Measurements from ENCODE around the gene IL1R2.

Gene IL1R2

DNA sequence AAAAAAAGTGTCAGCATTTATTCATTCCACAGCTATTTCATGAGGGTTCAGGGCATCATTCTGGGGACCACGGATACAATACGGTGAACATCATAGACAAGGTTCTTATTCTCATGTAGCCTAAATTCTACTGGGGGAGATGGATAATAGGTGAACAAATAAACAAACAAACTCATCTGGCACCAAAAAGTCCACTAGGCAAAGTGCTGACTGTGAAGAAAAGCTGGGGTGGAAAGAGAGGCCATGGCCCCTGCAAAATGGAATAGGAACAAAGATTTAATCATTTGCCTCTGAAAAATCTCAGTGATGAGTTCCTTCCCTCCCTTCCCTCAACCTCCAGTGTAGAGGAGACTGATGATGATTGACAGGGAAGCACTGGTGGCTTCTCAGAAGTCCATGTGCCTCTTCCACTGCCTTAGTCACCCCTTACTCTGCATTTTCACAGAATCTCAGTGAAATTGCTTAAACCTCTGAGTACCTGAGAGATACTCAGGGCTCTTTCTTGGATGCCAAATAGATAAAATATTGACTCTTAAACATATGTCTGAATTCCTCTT, 81.5 kb downstream of the IL1R2 start:
- Mint-ChIP-seq H3K36me3 (ENCODE audit: low read depth) (no peaks in the 10 kb centered on the region), H3K4me3 (no peak overlapping the region), H3K9me3 (peaks cover 8% of the 10 kb centered on the region), H3K27me3 (ENCODE audit: low read depth) (no peaks in the 10 kb centered on the region), H3K4me1 (peaks cover 9% of the 10 kb centered on the region), H3K27ac (no peak overlapping the region)
- TF ChIP-seq, protein P1, sequence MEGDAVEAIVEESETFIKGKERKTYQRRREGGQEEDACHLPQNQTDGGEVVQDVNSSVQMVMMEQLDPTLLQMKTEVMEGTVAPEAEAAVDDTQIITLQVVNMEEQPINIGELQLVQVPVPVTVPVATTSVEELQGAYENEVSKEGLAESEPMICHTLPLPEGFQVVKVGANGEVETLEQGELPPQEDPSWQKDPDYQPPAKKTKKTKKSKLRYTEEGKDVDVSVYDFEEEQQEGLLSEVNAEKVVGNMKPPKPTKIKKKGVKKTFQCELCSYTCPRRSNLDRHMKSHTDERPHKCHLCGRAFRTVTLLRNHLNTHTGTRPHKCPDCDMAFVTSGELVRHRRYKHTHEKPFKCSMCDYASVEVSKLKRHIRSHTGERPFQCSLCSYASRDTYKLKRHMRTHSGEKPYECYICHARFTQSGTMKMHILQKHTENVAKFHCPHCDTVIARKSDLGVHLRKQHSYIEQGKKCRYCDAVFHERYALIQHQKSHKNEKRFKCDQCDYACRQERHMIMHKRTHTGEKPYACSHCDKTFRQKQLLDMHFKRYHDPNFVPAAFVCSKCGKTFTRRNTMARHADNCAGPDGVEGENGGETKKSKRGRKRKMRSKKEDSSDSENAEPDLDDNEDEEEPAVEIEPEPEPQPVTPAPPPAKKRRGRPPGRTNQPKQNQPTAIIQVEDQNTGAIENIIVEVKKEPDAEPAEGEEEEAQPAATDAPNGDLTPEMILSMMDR (IDR thresholded peaks at IDR 0.05; ENCODE audit: unreplicated experiment in 3 of 3), result no peak

DNA sequence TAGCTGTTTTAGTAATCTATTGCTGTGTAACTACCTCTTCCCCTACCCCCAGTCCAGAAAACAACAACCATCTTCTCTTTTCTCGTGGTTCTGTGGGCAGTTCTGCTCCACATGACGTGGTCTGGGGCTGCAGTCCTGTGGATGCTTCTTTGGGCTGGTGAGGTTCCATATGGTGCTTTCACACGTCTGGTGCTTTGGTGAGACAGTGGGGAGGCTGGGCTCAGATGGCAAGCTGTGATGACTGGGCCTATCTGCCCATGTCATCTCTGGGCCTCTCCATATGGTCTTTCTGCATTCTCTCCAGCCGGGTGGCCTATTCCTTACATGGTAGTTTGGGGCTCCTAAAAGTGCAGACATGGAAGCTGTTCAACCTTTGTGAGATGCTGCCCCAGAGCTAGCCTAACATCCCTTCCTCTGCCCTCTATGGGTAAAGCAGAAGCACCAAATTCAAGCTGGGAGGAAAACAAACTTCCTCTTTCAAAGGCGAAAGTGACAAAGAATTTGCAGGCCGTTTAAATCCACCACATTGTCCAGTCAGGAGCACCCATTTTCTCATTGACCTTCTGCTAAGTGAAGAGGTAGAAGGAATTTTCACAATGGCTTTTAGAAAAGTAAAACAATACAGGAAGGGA, 82.5 kb downstream of the IL1R2 start:
- Mint-ChIP-seq H3K27ac (no peak overlapping the region), H3K36me3 (ENCODE audit: low read depth) (no peaks in the 10 kb centered on the region), H3K27me3 (ENCODE audit: low read depth) (no peaks in the 10 kb centered on the region), H3K9me3 (peaks cover 13% of the 10 kb centered on the region), H3K4me3 (no peak overlapping the region), H3K4me1 (peaks cover 9% of the 10 kb centered on the region)
- TF ChIP-seq, protein P1 (IDR thresholded peaks at IDR 0.05; ENCODE audit: unreplicated experiment in 3 of 3), result no peak

DNA sequence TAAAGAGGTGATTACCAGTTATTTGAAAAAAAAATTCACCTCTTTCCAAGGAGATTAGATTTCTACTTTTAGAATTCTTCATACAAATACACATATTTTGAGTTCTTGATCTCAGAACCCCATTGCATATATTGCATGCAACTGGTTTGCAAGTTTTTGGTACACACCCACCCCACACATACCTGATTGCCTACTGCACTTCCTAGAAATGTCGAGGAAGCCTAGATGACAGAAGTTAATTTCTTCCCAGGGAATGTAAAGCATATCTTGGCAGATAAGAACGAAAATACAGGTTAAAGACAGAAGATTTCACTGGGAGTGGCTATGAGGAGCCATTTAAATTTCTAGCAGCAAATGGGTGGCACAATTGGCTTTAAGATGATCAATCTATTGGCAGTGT, 83.7 kb downstream of the IL1R2 start:
- no peak overlapping the region for H3K4me3 Mint-ChIP-seq
- peaks cover 13% of the 10 kb centered on the region for H3K9me3 Mint-ChIP-seq
- no peaks in the 10 kb centered on the region for H3K27me3 Mint-ChIP-seq (ENCODE audit: low read depth)
- H3K4me1 Mint-ChIP-seq, result peaks cover under 1% of the 10 kb centered on the region
- H3K36me3 Mint-ChIP-seq (ENCODE audit: low read depth), result no peaks in the 10 kb centered on the region
- TF ChIP-seq, protein P1 (IDR thresholded peaks at IDR 0.05; ENCODE audit: unreplicated experiment in 3 of 3), result no peak
- no peak overlapping the region for H3K27ac Mint-ChIP-seq

DNA sequence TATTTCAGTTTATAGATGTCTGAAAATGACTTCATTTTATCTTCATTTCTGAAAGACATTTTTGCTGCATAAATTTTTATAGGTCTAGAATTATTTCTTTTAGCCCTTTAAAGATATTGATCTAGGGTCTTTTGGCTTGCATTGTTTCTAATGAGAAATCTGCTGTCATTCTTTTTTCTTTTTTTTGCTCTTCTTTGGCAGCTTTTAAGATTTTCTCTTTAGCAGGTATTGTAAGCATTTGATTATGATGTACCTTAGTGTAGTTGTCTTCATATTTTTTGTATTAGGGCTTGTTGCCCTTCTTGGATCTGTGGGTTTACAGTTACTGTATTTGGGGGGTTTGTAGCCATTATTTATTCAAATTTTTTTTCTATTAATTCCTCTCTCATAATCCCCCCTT, 84.8 kb downstream of the IL1R2 start:
- no peaks in the 10 kb centered on the region for H3K36me3 Mint-ChIP-seq (ENCODE audit: low read depth)
- no peaks in the 10 kb centered on the region for H3K27me3 Mint-ChIP-seq (ENCODE audit: low read depth)
- H3K27ac Mint-ChIP-seq, result no peak overlapping the region
- no peaks in the 10 kb centered on the region for H3K4me1 Mint-ChIP-seq
- peaks cover 13% of the 10 kb centered on the region for H3K9me3 Mint-ChIP-seq
- TF ChIP-seq, protein P1 (IDR thresholded peaks at IDR 0.05; ENCODE audit: unreplicated experiment in 3 of 3), result no peak
- no peak overlapping the region for H3K4me3 Mint-ChIP-seq

Measured in nephron (organoid).